ENCODE results near the gene ADAMTS14.

The ADAMTS14 gene

GRCh38 chr10:70715853-70716795 is 43.8 kb downstream of the ADAMTS14 start:
- Histone ChIP-seq H3K9me3 (ENCODE audit: severe bottlenecking) (no peaks in the 10 kb centered on the region), H3K27ac (ENCODE audit: poor library complexity, severe bottlenecking) (no peak overlapping the region), H3K36me3 (ENCODE audit: low read depth) (no peaks in the 10 kb centered on the region), H3K4me1 (ENCODE audit: insufficient read depth, poor library complexity, severe bottlenecking) (peaks cover 4% of the 10 kb centered on the region), H3K27me3 (ENCODE audit: insufficient read depth, poor library complexity, severe bottlenecking) (no peaks in the 10 kb centered on the region), H3K4me3 (ENCODE audit: severe bottlenecking) (no peak overlapping the region)
- peak; percentile 27; the same call in 1 of the 3 replicates for ATAC-seq (ENCODE audit: low read depth)
- TF ChIP-seq CTCF (IDR thresholded peaks at IDR 0.05; ENCODE audit: poor library complexity, severe bottlenecking), result no peak
- DNase-seq (ENCODE audit: low spot score), result no peak

- Histone ChIP-seq H3K36me3 (ENCODE audit: low read depth) (no peaks in the 10 kb centered on the region), H3K4me1 (ENCODE audit: insufficient read depth, poor library complexity, severe bottlenecking) (peaks cover 6% of the 10 kb centered on the region), H3K27ac (ENCODE audit: poor library complexity, severe bottlenecking) (no peak overlapping the region), H3K27me3 (ENCODE audit: insufficient read depth, poor library complexity, severe bottlenecking) (no peaks in the 10 kb centered on the region), H3K9me3 (ENCODE audit: severe bottlenecking) (no peaks in the 10 kb centered on the region), H3K4me3 (ENCODE audit: severe bottlenecking) (no peak overlapping the region)
- peak; percentile 85 for ATAC-seq (ENCODE audit: low read depth)
- no peak for DNase-seq (ENCODE audit: low spot score)
- no peak for TF ChIP-seq CTCF (IDR thresholded peaks at IDR 0.05; ENCODE audit: poor library complexity, severe bottlenecking)
Observed at GRCh38 chr10:70722820-70723424, 50.6 kb downstream of the ADAMTS14 start.

GRCh38 chr10:70723771-70724170 is 51.5 kb downstream of the ADAMTS14 start:
- Histone ChIP-seq H3K27ac (ENCODE audit: poor library complexity, severe bottlenecking) (no peak overlapping the region), H3K4me3 (ENCODE audit: severe bottlenecking) (no peak overlapping the region), H3K27me3 (ENCODE audit: insufficient read depth, poor library complexity, severe bottlenecking) (no peaks in the 10 kb centered on the region), H3K36me3 (ENCODE audit: low read depth) (no peaks in the 10 kb centered on the region), H3K4me1 (ENCODE audit: insufficient read depth, poor library complexity, severe bottlenecking) (peaks cover 6% of the 10 kb centered on the region), H3K9me3 (ENCODE audit: severe bottlenecking) (no peaks in the 10 kb centered on the region)
- TF ChIP-seq CTCF (IDR thresholded peaks at IDR 0.05; ENCODE audit: poor library complexity, severe bottlenecking), result no peak
- ATAC-seq (ENCODE audit: low read depth) (no peak), DNase-seq (ENCODE audit: low spot score) (no peak)

- ATAC-seq (ENCODE audit: low read depth) (no peak), DNase-seq (ENCODE audit: low spot score) (no peak)
- H3K27me3 ChIP-seq (ENCODE audit: insufficient read depth, poor library complexity, severe bottlenecking), result no peaks in the 10 kb centered on the region
- no peak for TF ChIP-seq CTCF (IDR thresholded peaks at IDR 0.05; ENCODE audit: poor library complexity, severe bottlenecking)
- no peak overlapping the region for H3K27ac ChIP-seq (ENCODE audit: poor library complexity, severe bottlenecking)
- no peaks in the 10 kb centered on the region for H3K9me3 ChIP-seq (ENCODE audit: severe bottlenecking)
- no peaks in the 10 kb centered on the region for H3K36me3 ChIP-seq (ENCODE audit: low read depth)
- H3K4me1 ChIP-seq (ENCODE audit: insufficient read depth, poor library complexity, severe bottlenecking), result peaks cover 6% of the 10 kb centered on the region
- H3K4me3 ChIP-seq (ENCODE audit: severe bottlenecking), result no peak overlapping the region
Observed at GRCh38 chr10:70726909-70727495, 54.7 kb downstream of the ADAMTS14 start.

Measured in RWPE2 (cell line).